T-cell (primary cell): ENCODE results near the gene KRT27. TPM values are rescaled to one million over a fixed set of nuclear protein-coding genes. Genes with fewer than 3 reads are reported as not detected.

Source experiments
- ATAC-seq, 4 experiments: fragments of 200-7000 bp in 3 of 4; fragments of 150-1000 bp in 1 of 4; cut with Tn5 transposase; replicated peaks in 1 of 4; 1 replicate in 3 of 4; 2 replicates in 1 of 4; pipeline ENCODE4 v1.10.0; 2021; ENCODE audit warnings: moderate library complexity in 3 of 4, mild to moderate bottlenecking in 2 of 4, moderate number of reproducible peaks in 1 of 4
- CTCF ChIA-PET, 2 donors: fragments of 300-600 bp; sonication (Branson Sonifier 250); formaldehyde crosslinking; loops; one replicate each; lab custom pipeline; 2022; ENCODE audit warnings: antibody characterized with exemption in 2 of 2; lab: Charles Lee
- POLR2A ChIA-PET, 2 donors: fragments of 300-600 bp; sonication (Branson Sonifier 250); formaldehyde crosslinking; loops; one replicate each; lab custom pipeline; 2022; ENCODE audit warnings: antibody characterized with exemption in 2 of 2; lab: Charles Lee
- DNase-seq, 35 experiments: peaks; one replicate each; pipeline versions ENCODE4 v3.0.0 to v3.0.0-alpha.2; 2013 to 2023
- H3K27ac ChIP-seq: one replicate; pipeline ENCODE4 v1.5.1; 2013; ENCODE audit warnings: low read length
- H3K27me3 ChIP-seq, 2 experiments: replicated peaks in 1 of 2; 1 replicate in 1 of 2; 2 replicates in 1 of 2; pipeline versions ENCODE4 v1.6.1 to v1.7.0; 2013; ENCODE audit warnings: low read length in 1 of 2, mixed read lengths in 1 of 2; ENCODE audit not compliant: control insufficient read depth in 2 of 2, insufficient read depth in 2 of 2; ENCODE audit errors: extremely low read depth in 1 of 2
- H3K36me3 ChIP-seq, 2 donors: 1 replicate in 1 of 2; 2 replicates in 1 of 2; pipeline versions ENCODE4 v1.6.1 to v1.7.0; 2013; ENCODE audit warnings: low read length in 1 of 2; ENCODE audit not compliant: control insufficient read depth in 2 of 2, insufficient read depth in 1 of 2; ENCODE audit errors: extremely low read depth in 1 of 2
- H3K4me1 ChIP-seq, 2 experiments: 1 replicate in 1 of 2; 2 replicates in 1 of 2; pipeline versions ENCODE4 v1.6.1 to v1.7.0; 2013; ENCODE audit warnings: low read length in 2 of 2, mixed read lengths in 1 of 2; ENCODE audit not compliant: insufficient read depth in 2 of 2, control insufficient read depth in 1 of 2; ENCODE audit errors: extremely low read depth in 1 of 2
- H3K4me3 ChIP-seq, 2 donors: 1 replicate in 1 of 2; 2 replicates in 1 of 2; pipeline versions ENCODE4 v1.5.1 to v1.7.0; 2013; ENCODE audit warnings: mild to moderate bottlenecking in 2 of 2, low read length in 1 of 2, moderate library complexity in 1 of 2; ENCODE audit not compliant: control insufficient read depth in 1 of 2; ENCODE audit errors: extremely low read depth in 1 of 2
- H3K9me3 ChIP-seq: 2 replicates; pipeline ENCODE4 v1.7.0; 2013
- H3K27ac Mint-ChIP-seq, 2 donors: one replicate each; pipeline ENCODE4 v1.8.0; 2020 to 2021; ENCODE audit warnings: mild to moderate bottlenecking in 2 of 2, mixed read lengths in 2 of 2
- H3K27me3 Mint-ChIP-seq, 2 donors: one replicate each; pipeline ENCODE4 v1.8.0; 2021 to 2022; ENCODE audit warnings: mixed read lengths in 2 of 2
- H3K36me3 Mint-ChIP-seq: one replicate; pipeline ENCODE4 v1.8.0; 2021; ENCODE audit warnings: mixed read lengths
- H3K4me1 Mint-ChIP-seq, 3 donors: one replicate each; pipeline ENCODE4 v1.8.0; 2020 to 2022; ENCODE audit warnings: mixed read lengths in 3 of 3, mild to moderate bottlenecking in 1 of 3
- H3K4me3 Mint-ChIP-seq, 3 donors: one replicate each; pipeline ENCODE4 v1.8.0; 2020 to 2022; ENCODE audit warnings: mild to moderate bottlenecking in 3 of 3, mixed read lengths in 3 of 3, moderate library complexity in 3 of 3
- H3K9me3 Mint-ChIP-seq, 3 donors: one replicate each; pipeline ENCODE4 v1.8.0; 2020 to 2022; ENCODE audit warnings: mixed read lengths in 3 of 3
- WGBS: methylation state at CpG from one replicate; pipeline ENCODE4 v1.1.5; 2013; ENCODE audit warnings: missing lambda C conversion rate; ENCODE audit not compliant: insufficient coverage; 5-methylcytosine and 5-hydroxymethylcytosine counted together
- total RNA-seq, 35 experiments: library from RNA in 6 of 35; stranded (reverse) in 6 of 35; fragments of 120-200 nt in 1 of 35; gene quantifications; one replicate each; pipeline versions ENCODE4 v1.2.1 to v1.2.4 and lab custom pipeline; 2013 to 2026

KRT27 gene
- total RNA-seq, 5 donors from 2014 or later (not counting 1 experiment from before 2014, with no cell fraction given): not detected

DNA sequence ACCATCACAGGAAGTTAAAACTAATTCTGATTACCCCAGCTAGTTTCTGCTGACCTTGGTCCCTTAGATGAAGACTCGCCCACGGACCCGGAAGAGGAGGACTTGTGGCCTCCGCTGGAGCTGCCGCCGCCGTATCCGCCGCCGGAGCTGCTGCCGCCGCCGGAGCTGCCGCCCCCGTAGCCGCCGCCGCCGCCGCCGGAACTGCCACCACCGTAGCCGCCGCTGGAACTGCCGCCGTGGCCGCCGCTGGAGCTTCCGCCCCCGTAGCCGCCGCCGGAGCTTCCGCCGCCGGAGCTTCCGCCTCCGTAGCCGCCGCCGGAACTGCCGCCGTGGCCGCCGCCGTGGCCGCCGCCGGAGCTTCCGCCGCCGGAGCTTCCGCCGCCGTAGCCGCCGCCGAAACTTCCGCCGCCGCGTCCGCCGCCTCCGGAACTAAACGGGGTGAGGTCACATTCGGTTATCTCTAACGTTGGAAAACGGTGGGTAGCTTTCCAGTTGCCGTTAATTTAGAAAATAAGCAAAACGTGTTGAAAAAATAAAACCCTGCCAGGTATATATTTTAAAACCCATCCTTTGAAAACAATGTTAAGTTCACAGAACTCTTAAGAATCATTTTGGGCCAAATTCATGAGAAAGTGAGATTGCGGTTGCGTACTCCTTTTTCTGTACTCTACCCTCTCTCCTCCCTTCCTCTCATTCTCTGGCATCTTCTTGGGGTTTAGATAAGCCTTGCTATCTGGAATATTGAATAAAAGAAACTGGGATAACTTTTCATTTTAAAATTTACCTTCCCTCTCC, 36.6 kb upstream of the KRT27 start:
- ATAC-seq (peak; percentile 89 to 95 (median 90)), DNase-seq (peak; percentile 67 to 96 (median 80))
- Histone ChIP-seq H3K4me1 (peaks cover 6 to 10% of the 10 kb centered on the region in 2 experiments), H3K36me3 (peaks cover 0 to 10% of the 10 kb centered on the region in 2 donors), H3K4me3 (peak overlapping the region; percentile 71 to 76), H3K27ac (peak overlapping the region; percentile 83), H3K9me3 (no peaks in the 10 kb centered on the region), H3K27me3 (peaks cover 0 to 4% of the 10 kb centered on the region in 2 experiments)
- Mint-ChIP-seq H3K27ac (peak overlapping the region; percentile 95 to 96), H3K4me3 (peak overlapping the region; percentile 92 to 94 (median 94)), H3K27me3 (peaks cover 9 to 15% of the 10 kb centered on the region in 2 donors), H3K4me1 (peaks cover 20 to 31% (median 27%) of the 10 kb centered on the region in 3 donors), H3K9me3 (peaks cover 0 to 6% (median 0%) of the 10 kb centered on the region in 3 donors), H3K36me3 (peaks cover 34% of the 10 kb centered on the region)
- POLR2A ChIA-PET: interaction anchor here (0.6 to 1.5 kb wide), 11 partner anchors 172 to 1111 kb away, joined by 3 to 11 read pairs (median 4); partner anchors contain the start of genes EIF1 (in 2 of the 2), ODAD4 (in 1 of the 2) and TOP2A (in 1 of the 2)
- WGBS: under 1% methylated on average over 62 of the region's 73 CpGs
- CTCF ChIA-PET: interaction anchor here in 1 of 2 donors (0.7 to 2.2 kb wide), 7 partner anchors 10 to 870 kb away, joined by 3 to 13 read pairs (median 5); partner anchors contain the start of gene EIF1

DNA sequence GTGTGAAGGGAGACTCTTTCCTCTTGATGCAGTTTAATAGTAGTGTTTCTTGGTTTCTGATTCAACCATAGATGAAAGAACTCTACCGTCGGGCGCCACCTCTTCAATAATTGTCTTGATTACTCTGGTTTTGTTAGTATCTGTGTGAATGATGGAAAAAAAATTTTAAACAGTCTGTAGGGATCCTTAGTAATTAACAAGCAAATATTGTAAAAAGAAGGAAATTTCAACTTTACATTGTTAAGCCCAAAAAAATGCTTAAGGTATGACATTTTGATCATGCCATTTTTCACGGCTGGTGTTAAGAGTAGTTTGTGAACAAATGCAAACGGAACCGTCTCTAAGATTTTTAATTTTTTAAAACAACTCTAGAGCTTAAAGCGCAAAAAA, 36.0 kb upstream of the KRT27 start:
- DNase-seq (no peak), ATAC-seq (peak in 1 of 4 experiments; percentile 1)
- Histone ChIP-seq H3K4me3 (peak overlapping the region; percentile 71 to 76), H3K9me3 (no peaks in the 10 kb centered on the region), H3K4me1 (peaks cover 6 to 10% of the 10 kb centered on the region in 2 experiments), H3K36me3 (peaks cover 0 to 10% of the 10 kb centered on the region in 2 donors), H3K27me3 (peaks cover 0 to 4% of the 10 kb centered on the region in 2 experiments), H3K27ac (peak overlapping the region; percentile 76)
- POLR2A ChIA-PET: interaction anchor here (0.6 to 1.5 kb wide), 10 partner anchors 172 to 972 kb away, joined by 3 to 11 read pairs (median 4); partner anchors contain the start of genes EIF1 (in 2 of the 2) and TOP2A (in 1 of the 2)
- peaks cover 20 to 31% (median 27%) of the 10 kb centered on the region in 3 donors for H3K4me1 Mint-ChIP-seq
- H3K36me3 Mint-ChIP-seq: peaks cover 32% of the 10 kb centered on the region
- WGBS: no CpG with 5 or more reads among the region's 7 CpGs
- peak overlapping the region; percentile 95 to 96 for H3K27ac Mint-ChIP-seq
- H3K27me3 Mint-ChIP-seq: peaks cover 13 to 19% of the 10 kb centered on the region in 2 donors
- peak overlapping the region; percentile 92 to 94 (median 94) for H3K4me3 Mint-ChIP-seq
- CTCF ChIA-PET: interaction anchor here in 1 of 2 donors (0.7 to 2.2 kb wide), 6 partner anchors 9 to 871 kb away, joined by 3 to 13 read pairs (median 7); partner anchors contain the start of gene EIF1
- H3K9me3 Mint-ChIP-seq: peaks cover 0 to 6% (median 0%) of the 10 kb centered on the region in 3 donors

- 100% methylated on average over 1 of the region's 4 CpGs for WGBS
- ChIA-PET POLR2A (interaction anchor here in 1 of 2 donors (0.5 kb wide), 1 partner anchor 855 kb away, joined by 3 read pairs; no protein-coding TSS in a partner anchor), CTCF (no interaction called here)
- Mint-ChIP-seq H3K36me3 (peaks cover 28% of the 10 kb centered on the region), H3K27ac (no peak overlapping the region), H3K9me3 (peaks cover 0 to 6% (median 0%) of the 10 kb centered on the region in 3 donors), H3K27me3 (peaks cover 22 to 28% of the 10 kb centered on the region in 2 donors), H3K4me1 (peaks cover 20 to 31% (median 27%) of the 10 kb centered on the region in 3 donors), H3K4me3 (peak overlapping the region; percentile 49 to 59 (median 56))
- ATAC-seq (no peak), DNase-seq (no peak)
- H3K4me1 ChIP-seq: peaks cover 6 to 10% of the 10 kb centered on the region in 2 experiments
- no peak overlapping the region for H3K4me3 ChIP-seq
- peaks cover 2 to 5% of the 10 kb centered on the region in 2 experiments for H3K27me3 ChIP-seq
- H3K9me3 ChIP-seq: no peaks in the 10 kb centered on the region
- H3K36me3 ChIP-seq: peaks cover 0 to 7% of the 10 kb centered on the region in 2 donors
- no peak overlapping the region for H3K27ac ChIP-seq
Observed at GRCh38 chr17:40817103-40817682, 34.8 kb upstream of the KRT27 start.

DNA sequence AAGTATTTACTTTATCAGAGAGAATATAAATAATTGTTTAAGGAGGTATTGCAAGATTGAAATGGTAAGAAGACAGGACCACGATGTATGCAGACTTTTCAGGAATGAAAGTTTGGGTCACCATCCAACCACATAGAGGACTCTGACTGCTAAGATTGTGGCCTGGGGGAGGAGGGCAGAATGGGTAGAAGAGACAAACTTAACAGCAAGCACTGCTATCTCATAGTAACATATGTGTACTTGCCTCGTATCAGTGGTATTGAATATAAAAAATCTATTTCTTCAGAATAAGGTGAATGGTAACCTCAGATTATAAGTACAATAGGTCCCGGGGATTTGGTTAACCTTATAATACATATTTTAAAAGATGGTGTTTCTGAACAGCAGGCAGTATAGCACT, 34.2 kb upstream of the KRT27 start:
- no peak for ATAC-seq
- H3K27ac Mint-ChIP-seq: no peak overlapping the region

GRCh38 chr17:40815381-40815780, 33.0 kb upstream of the KRT27 start:
- H3K27me3 ChIP-seq: peaks cover 2 to 4% of the 10 kb centered on the region in 2 experiments
- ChIA-PET CTCF (interaction anchor here in 1 of 2 donors (1.2 kb wide), 1 partner anchor 848 kb away, joined by 4 read pairs; no protein-coding TSS in a partner anchor), POLR2A (interaction anchor here in 1 of 2 donors (0.8 kb wide), 1 partner anchor 873 kb away, joined by 6 read pairs; no protein-coding TSS in a partner anchor)
- no peak overlapping the region for H3K4me3 ChIP-seq
- H3K4me1 ChIP-seq: peaks cover 6 to 10% of the 10 kb centered on the region in 2 experiments
- peaks cover 36 to 41% of the 10 kb centered on the region in 2 donors for H3K27me3 Mint-ChIP-seq
- H3K27ac Mint-ChIP-seq: no peak overlapping the region
- no peak for ATAC-seq
- H3K36me3 Mint-ChIP-seq: peaks cover 24% of the 10 kb centered on the region
- H3K9me3 Mint-ChIP-seq: peaks cover 0 to 5% (median 0%) of the 10 kb centered on the region in 3 donors
- peaks cover 20 to 29% (median 25%) of the 10 kb centered on the region in 3 donors for H3K4me1 Mint-ChIP-seq
- no peak for DNase-seq
- H3K27ac ChIP-seq: no peak overlapping the region
- H3K4me3 Mint-ChIP-seq: no peak overlapping the region
- no peaks in the 10 kb centered on the region for H3K9me3 ChIP-seq
- peaks cover 0 to 6% of the 10 kb centered on the region in 2 donors for H3K36me3 ChIP-seq
- no CpG with 5 or more reads among the region's 1 CpG for WGBS

More for the DNA sequence above, 34.2 kb upstream of the KRT27 start:
- Mint-ChIP-seq H3K36me3 (peaks cover 26% of the 10 kb centered on the region), H3K4me3 (peak overlapping the region in 2 of 3 donors; percentile 49 to 59), H3K4me1 (peaks cover 20 to 31% (median 27%) of the 10 kb centered on the region in 3 donors), H3K9me3 (peaks cover 0 to 6% (median 0%) of the 10 kb centered on the region in 3 donors), H3K27me3 (peaks cover 28 to 34% of the 10 kb centered on the region in 2 donors)
- Histone ChIP-seq H3K27me3 (peaks cover 2 to 4% of the 10 kb centered on the region in 2 experiments), H3K9me3 (no peaks in the 10 kb centered on the region), H3K27ac (no peak overlapping the region), H3K4me3 (no peak overlapping the region), H3K4me1 (peaks cover 6 to 10% of the 10 kb centered on the region in 2 experiments), H3K36me3 (peaks cover 0 to 6% of the 10 kb centered on the region in 2 donors)
- no peak for DNase-seq
- ChIA-PET CTCF (interaction anchor here (0.6 to 0.7 kb wide), 2 partner anchors 191 to 832 kb away, joined by 3 to 4 read pairs; no protein-coding TSS in a partner anchor), POLR2A (interaction anchor here (0.5 to 0.7 kb wide), 2 partner anchors 856 to 874 kb away, joined by 3 to 11 read pairs; no protein-coding TSS in a partner anchor)
- WGBS: no CpG with 5 or more reads among the region's 3 CpGs
